HEK293T (cell line): Measurements from ENCODE around the gene TPCN1.

Experiments used
- ELF4 ChIP-seq: fragments of 450-650 bp; IDR thresholded peaks from 2 replicates; pipeline ENCODE4 v1.6.1; 2017; ENCODE audit warnings: antibody characterized with exemption
- FOXA1 ChIP-seq: fragments of 450-650 bp; IDR thresholded peaks from 2 replicates; pipeline ENCODE4 v1.6.1; 2016; ENCODE audit warnings: mild to moderate bottlenecking
- FOXK2 ChIP-seq: fragments of 450-650 bp; IDR thresholded peaks from 2 replicates; pipeline ENCODE4 v1.6.1; 2016; ENCODE audit warnings: mild to moderate bottlenecking
- HDGF ChIP-seq: fragments of 450-650 bp; IDR thresholded peaks from 2 replicates; pipeline ENCODE4 v1.6.1; 2017; ENCODE audit warnings: antibody characterized with exemption, borderline replicate concordance
- L3MBTL2 ChIP-seq: fragments of 450-650 bp; conservative IDR thresholded peaks from 2 replicates; pipeline ENCODE4 v1.6.1; 2016; ENCODE audit warnings: mild to moderate bottlenecking
- NFRKB ChIP-seq: fragments of 450-650 bp; IDR thresholded peaks from 2 replicates; pipeline ENCODE4 v1.6.1; 2016; ENCODE audit warnings: mild to moderate bottlenecking, moderate library complexity
- SP1 ChIP-seq: fragments of 450-650 bp; IDR thresholded peaks from 2 replicates; pipeline ENCODE4 v1.6.1; 2017
- SUZ12 ChIP-seq: fragments of 450-650 bp; IDR thresholded peaks from 2 replicates; pipeline ENCODE4 v1.6.1; 2016; ENCODE audit warnings: mild to moderate bottlenecking
- TARDBP ChIP-seq: fragments of 450-650 bp; IDR thresholded peaks from 2 replicates; pipeline ENCODE4 v1.6.1; 2016

DNA sequence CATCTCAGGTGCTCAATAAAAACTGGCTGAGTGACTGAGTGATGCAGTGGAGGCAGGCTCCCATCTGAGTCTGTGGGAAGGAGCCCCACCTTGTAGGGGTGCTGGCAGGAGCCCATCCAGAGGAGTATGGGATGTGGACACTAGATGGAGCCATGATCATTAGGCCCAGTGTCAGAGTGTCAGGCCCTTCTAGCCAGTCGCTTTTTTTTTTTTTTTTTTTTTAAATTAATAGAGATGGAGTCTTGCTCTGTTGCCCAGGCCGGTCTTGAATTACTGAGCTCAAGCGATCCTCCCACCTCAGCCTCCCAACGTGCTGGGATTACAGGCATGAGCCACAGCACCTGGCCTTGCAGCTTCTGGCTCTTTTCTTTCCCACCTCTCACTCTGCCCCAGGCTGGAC lies 24.3 kb upstream of the TPCN1 start:
- TF ChIP-seq TARDBP: no peak
- TF ChIP-seq SP1: no peak
- TF ChIP-seq L3MBTL2: no peak
- no peak for TF ChIP-seq FOXK2
- no peak for TF ChIP-seq HDGF
- no peak for TF ChIP-seq FOXA1
- no peak for TF ChIP-seq ELF4
- no peak for TF ChIP-seq SUZ12
- TF ChIP-seq NFRKB: no peak
